Activated CD8-positive, alpha-beta memory T cell treated with anti-CD3 and anti-CD28 coated beads, Interleukin-2, amount 50 U/mL, for 1 hour (primary cell): ENCODE data around the gene MT1X.
"Not testable (repeated sequence)": the region's sequence is repeated elsewhere in the genome, so short reads cannot be mapped to it uniquely, and the experiment has no call there.

Experiments used
- DNase-seq: peaks from one replicate; pipeline ENCODE4 v3.0.0-alpha.2; 2020; ENCODE audit errors: extremely low read depth

MT1X gene

GRCh38 chr16:56653218-56653617 lies 29.1 kb upstream of the MT1X start:
- DNase-seq, result no peak

- no peak for DNase-seq
Measured at GRCh38 chr16:56657555-56658326, 24.5 kb upstream of the MT1X start, which contains the start of gene MT1F. TSS of gene MT1F (plus strand) at chr16:56657959. CDS start at chr16:56658059, 100 bp downstream.

GRCh38 chr16:56658327-56658875 lies 23.9 kb upstream of the MT1X start:
- DNase-seq, result no peak

GRCh38 chr16:56662357-56663354 lies 19.6 kb upstream of the MT1X start:
- no peak for DNase-seq

GRCh38 chr16:56664506-56664905 lies 17.8 kb upstream of the MT1X start:
- DNase-seq, result no peak

- not testable (repeated sequence) for DNase-seq
Measured at GRCh38 chr16:56665286-56666261, 16.7 kb upstream of the MT1X start.

GRCh38 chr16:56667581-56668571 lies 14.4 kb upstream of the MT1X start, which contains the start of gene MT1G:
TSS of gene MT1G (minus strand) at chr16:56668065. CDS start at chr16:56667993, 72 bp downstream.
- no peak for DNase-seq

GRCh38 chr16:56669005-56669839 lies 13.0 kb upstream of the MT1X start, which contains the start of gene MT1H:
TSS of gene MT1H (plus strand) at chr16:56669814. CDS start at chr16:56669885, 71 bp downstream.
- no peak for DNase-seq

GRCh38 chr16:56669840-56670619 lies 12.2 kb upstream of the MT1X start:
- no peak for DNase-seq

- DNase-seq, result no peak
Measured at GRCh38 chr16:56670620-56670934, 11.7 kb upstream of the MT1X start.

GRCh38 chr16:56671691-56672090 lies 10.6 kb upstream of the MT1X start:
- not testable (repeated sequence) for DNase-seq

GRCh38 chr16:56672171-56672570 lies 10.1 kb upstream of the MT1X start:
- DNase-seq, result not testable (repeated sequence)

GRCh38 chr16:56672761-56673536 lies 9.3 kb upstream of the MT1X start:
- DNase-seq, result no peak

- no peak for DNase-seq
Measured at GRCh38 chr16:56673921-56674320, 8.3 kb upstream of the MT1X start.

GRCh38 chr16:56674570-56674969 lies 7.7 kb upstream of the MT1X start:
- DNase-seq, result not testable (repeated sequence)

- no peak for DNase-seq
Measured at GRCh38 chr16:56675685-56676210, 6.5 kb upstream of the MT1X start.

- DNase-seq, result no peak
Measured at GRCh38 chr16:56677474-56677873, 4.8 kb upstream of the MT1X start.
